Central memory CD8-positive, alpha-beta T cell (primary cell): ENCODE results near the gene POFUT1.
"Not testable (repeated sequence)": the region's sequence is repeated elsewhere in the genome, so short reads cannot be mapped to it uniquely, and the experiment has no call there.

Source experiments
- ATAC-seq: fragments of 150-1000 bp; cut with Tn5 transposase; replicated peaks from 2 replicates; pipeline ENCODE4 v1.10.0; 2022; ENCODE audit warnings: mild to moderate bottlenecking, moderate FRiP score, moderate number of reproducible peaks; ENCODE audit not compliant: poor library complexity, severe bottlenecking; ENCODE audit errors: extremely low read depth
- DNase-seq, 2 donors: peaks; one replicate each; pipeline ENCODE4 v3.0.0; 2021; ENCODE audit warnings: low spot score in 2 of 2
- H3K27ac Mint-ChIP-seq: one replicate; pipeline ENCODE4 v1.8.0; 2022; ENCODE audit warnings: low read depth, mild to moderate bottlenecking, moderate library complexity, mixed read lengths
- H3K27me3 Mint-ChIP-seq: one replicate; pipeline ENCODE4 v1.8.0; 2022; ENCODE audit warnings: mixed read lengths
- H3K36me3 Mint-ChIP-seq: one replicate; pipeline ENCODE4 v1.8.0; 2022; ENCODE audit warnings: mild to moderate bottlenecking, moderate library complexity, mixed read lengths; ENCODE audit not compliant: insufficient read depth
- H3K4me1 Mint-ChIP-seq: one replicate; pipeline ENCODE4 v1.8.0; 2022; ENCODE audit warnings: mixed read lengths
- H3K4me3 Mint-ChIP-seq: one replicate; pipeline ENCODE4 v1.8.0; 2022; ENCODE audit warnings: mild to moderate bottlenecking, moderate library complexity, mixed read lengths
- H3K9me3 Mint-ChIP-seq: one replicate; pipeline ENCODE4 v1.8.0; 2022; ENCODE audit warnings: mixed read lengths

Gene POFUT1

GRCh38 chr20:32252189-32252588 lies 44.5 kb downstream of the POFUT1 start:
- no peak for DNase-seq
- H3K4me1 Mint-ChIP-seq: peaks cover 14% of the 10 kb centered on the region
- H3K9me3 Mint-ChIP-seq: no peaks in the 10 kb centered on the region
- H3K27ac Mint-ChIP-seq: no peak overlapping the region
- H3K27me3 Mint-ChIP-seq: no peaks in the 10 kb centered on the region
- no peaks in the 10 kb centered on the region for H3K36me3 Mint-ChIP-seq
- H3K4me3 Mint-ChIP-seq: no peak overlapping the region
- ATAC-seq: no peak

DNA sequence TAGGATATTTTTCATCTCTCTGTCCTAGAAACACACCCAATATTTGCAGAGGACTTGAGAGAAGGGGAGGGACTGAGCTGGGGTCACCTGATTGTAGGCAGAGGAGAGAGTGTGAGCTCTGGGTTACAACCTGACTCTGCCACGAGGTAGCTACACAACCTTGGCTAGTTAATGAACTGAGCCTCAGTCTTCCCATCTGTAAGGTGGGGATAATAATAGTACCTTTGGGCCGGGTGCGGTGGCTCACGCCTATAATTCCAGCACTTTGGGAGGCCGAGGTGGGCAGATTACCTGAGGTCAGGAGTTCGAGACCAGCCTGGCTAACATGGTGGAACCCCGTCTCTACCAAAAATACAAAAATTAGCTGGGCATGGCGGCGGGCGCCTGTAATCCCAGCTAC lies 53.3 kb downstream of the POFUT1 start:
- not testable (repeated sequence) for H3K27ac Mint-ChIP-seq, H3K36me3 Mint-ChIP-seq, H3K4me3 Mint-ChIP-seq, DNase-seq, H3K9me3 Mint-ChIP-seq, H3K27me3 Mint-ChIP-seq, ATAC-seq, H3K4me1 Mint-ChIP-seq

GRCh38 chr20:32261644-32262043 lies 54.0 kb downstream of the POFUT1 start:
- ATAC-seq: no peak

DNA sequence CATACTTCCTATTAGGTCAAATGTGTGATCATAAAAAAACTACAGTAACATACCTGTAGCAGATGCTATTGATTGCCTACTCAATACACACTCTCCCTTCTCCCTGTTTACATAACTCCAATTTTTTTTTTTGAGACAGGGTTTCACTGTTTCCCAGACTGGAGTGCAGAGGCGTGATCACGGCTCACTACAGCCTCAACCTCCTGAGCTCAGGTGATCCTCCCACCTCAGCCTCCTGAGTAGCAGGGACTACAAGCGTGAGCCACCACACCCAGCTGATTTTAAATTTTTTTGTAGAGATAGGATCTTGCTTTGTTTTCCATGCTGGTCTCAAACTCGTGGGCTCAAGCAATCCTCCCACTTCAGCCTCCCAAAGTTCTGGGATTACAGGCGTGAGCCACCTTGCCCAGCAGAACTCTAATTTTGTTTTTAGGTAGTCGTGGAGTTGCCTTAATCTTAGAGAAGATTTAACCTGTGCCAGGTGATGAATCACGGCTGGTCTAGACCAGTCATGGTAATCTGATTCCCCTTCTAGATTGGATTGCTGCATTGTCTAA lies 55.8 kb downstream of the POFUT1 start:
- ATAC-seq (no peak), DNase-seq (no peak)
- Mint-ChIP-seq H3K27ac (no peak overlapping the region), H3K27me3 (no peaks in the 10 kb centered on the region), H3K4me1 (no peaks in the 10 kb centered on the region), H3K9me3 (no peaks in the 10 kb centered on the region), H3K4me3 (no peak overlapping the region), H3K36me3 (no peaks in the 10 kb centered on the region)

More at GRCh38 chr20:32261644-32262043, 54.0 kb downstream of the POFUT1 start:
- H3K4me1 Mint-ChIP-seq: no peaks in the 10 kb centered on the region
- no peak for DNase-seq
- no peak overlapping the region for H3K27ac Mint-ChIP-seq
- H3K4me3 Mint-ChIP-seq: no peak overlapping the region
- no peaks in the 10 kb centered on the region for H3K36me3 Mint-ChIP-seq
- H3K9me3 Mint-ChIP-seq: no peaks in the 10 kb centered on the region
- no peaks in the 10 kb centered on the region for H3K27me3 Mint-ChIP-seq

DNA sequence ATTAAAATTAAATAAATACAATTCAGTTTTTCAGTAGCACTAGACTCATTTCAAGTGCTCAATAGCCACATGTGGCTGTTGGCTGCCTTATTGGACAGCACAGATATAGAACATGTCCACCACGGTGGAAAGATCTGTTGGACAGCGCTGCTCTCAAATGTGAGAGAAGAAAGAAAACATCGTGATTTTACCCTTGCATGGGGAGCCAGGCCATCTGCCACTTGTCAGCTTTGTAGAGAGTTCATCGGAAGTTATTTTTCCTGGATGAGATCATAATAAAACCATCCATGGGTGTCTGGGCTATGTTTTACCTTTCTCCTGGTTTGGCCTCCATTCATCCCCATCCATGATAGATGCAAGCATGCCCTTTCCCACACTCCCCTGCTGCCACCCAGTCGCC lies 63.9 kb downstream of the POFUT1 start:
- DNase-seq: no peak
- Mint-ChIP-seq H3K9me3 (no peaks in the 10 kb centered on the region), H3K36me3 (peaks cover 7% of the 10 kb centered on the region), H3K27me3 (no peaks in the 10 kb centered on the region), H3K4me3 (no peak overlapping the region), H3K4me1 (peaks cover 12% of the 10 kb centered on the region), H3K27ac (no peak overlapping the region)
- no peak for ATAC-seq

- Mint-ChIP-seq H3K27ac (no peak overlapping the region), H3K9me3 (no peaks in the 10 kb centered on the region), H3K36me3 (peaks cover 15% of the 10 kb centered on the region), H3K27me3 (no peaks in the 10 kb centered on the region), H3K4me3 (no peak overlapping the region), H3K4me1 (peaks cover 26% of the 10 kb centered on the region)
- ATAC-seq (no peak), DNase-seq (no peak)
Measured at GRCh38 chr20:32274359-32274758, 66.7 kb downstream of the POFUT1 start.

DNA sequence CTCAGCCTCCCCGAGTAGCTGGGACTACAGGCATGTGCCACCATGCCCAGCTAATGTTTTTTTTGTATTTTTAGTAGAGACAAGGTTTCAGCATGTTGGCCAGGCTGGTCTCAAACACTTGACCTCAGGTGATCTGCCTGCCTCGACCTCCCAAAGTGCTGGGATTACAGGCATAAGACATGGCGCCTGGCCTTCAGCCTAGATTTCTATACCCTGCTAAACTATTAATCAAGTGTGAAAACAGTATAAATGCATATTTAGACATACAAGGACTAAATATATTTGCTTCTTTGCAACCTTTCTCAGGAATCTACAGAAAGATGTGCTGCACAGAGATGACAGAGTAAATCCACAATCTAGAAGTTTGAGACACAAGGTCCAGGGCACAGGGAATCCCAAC lies 67.5 kb downstream of the POFUT1 start:
- DNase-seq, H3K27ac Mint-ChIP-seq, ATAC-seq, H3K9me3 Mint-ChIP-seq, H3K27me3 Mint-ChIP-seq: not testable (repeated sequence)
- peaks cover 26% of the 10 kb centered on the region for H3K4me1 Mint-ChIP-seq
- H3K36me3 Mint-ChIP-seq: peaks cover 21% of the 10 kb centered on the region
- H3K4me3 Mint-ChIP-seq: peak overlapping the region; percentile 38

DNA sequence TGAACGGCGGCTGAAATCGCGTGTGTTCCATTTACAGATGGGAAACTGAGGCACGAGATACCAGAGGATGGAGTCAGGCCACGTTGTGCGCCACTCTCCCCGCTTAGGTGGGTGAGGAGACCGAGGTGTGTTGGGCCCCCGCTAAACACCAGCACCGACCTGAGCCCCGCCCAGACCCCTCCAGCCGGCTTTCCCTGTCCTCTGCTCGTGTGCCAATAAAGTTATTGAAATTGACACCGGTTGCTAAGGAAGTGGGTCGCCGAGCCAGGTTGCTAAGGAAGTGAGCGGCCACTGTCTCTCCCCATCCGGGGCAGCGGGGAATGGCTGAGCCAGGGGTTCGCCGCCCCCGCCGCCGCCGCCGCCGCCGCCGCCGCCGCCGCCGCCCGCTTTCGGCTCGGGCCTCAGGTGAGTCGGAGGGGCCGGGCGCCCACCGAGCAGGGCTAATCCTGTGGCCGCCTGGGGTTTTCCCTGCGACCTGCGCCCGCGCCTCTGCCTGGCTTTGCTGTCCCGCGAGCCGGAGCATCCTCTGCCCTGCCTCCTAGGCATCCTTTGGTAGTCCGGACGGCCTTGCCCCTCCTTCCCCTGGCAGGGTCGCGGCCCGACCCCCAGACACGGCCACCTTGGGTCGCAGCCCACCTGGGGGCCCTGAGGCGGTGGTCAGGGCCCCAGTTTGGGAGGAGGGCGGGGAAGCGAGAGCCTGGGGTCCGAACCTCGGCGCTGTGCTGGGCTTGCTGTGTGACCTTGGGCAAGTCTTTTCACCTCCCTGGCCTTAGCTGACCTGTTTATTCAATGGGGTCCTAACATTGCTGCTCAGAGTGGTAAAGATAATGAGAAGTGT lies 69.9 kb downstream of the POFUT1 start, which contains the start of gene KIF3B:
KIF3B (plus strand) TSS at position 291 of the 838 bp plus-strand sequence. CDS start 32,127 bp downstream, outside the sequence.
- H3K4me1 Mint-ChIP-seq: peaks cover 33% of the 10 kb centered on the region
- H3K9me3 Mint-ChIP-seq: no peaks in the 10 kb centered on the region
- H3K36me3 Mint-ChIP-seq: peaks cover 19% of the 10 kb centered on the region
- ATAC-seq (peak; percentile 96), DNase-seq (peak; percentile 62 to 80)
- peak within 1 kb of the TSS; percentile 83 for H3K4me3 Mint-ChIP-seq
- peak within 1 kb of the TSS; percentile 80 for H3K27ac Mint-ChIP-seq
- H3K27me3 Mint-ChIP-seq: no peaks in the 10 kb centered on the region

DNA sequence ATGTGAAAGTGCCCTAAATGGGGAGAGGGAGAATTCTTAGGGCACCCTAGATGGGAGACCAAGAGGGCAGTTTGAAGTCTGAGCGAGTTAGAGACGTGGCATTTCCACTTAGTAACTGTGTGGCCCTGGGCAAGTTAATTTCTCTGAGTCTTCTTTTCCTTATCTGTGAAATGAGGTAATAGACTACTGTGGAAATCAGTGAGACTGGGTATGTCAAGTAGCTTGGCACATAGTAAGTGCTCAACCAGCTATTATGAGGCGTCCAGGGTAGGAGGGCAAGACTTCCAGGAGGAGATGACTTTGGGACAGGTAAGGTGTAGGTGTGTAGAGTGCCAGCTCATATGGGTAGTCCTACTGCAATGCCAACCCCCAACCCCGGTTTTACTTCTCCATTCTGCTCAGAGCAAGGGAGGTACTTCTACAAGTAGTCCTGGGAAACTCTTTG lies 70.5 kb downstream of the POFUT1 start:
- H3K27ac Mint-ChIP-seq: peak overlapping the region; percentile 80
- H3K9me3 Mint-ChIP-seq: no peaks in the 10 kb centered on the region
- no peak for DNase-seq
- H3K4me3 Mint-ChIP-seq: peak overlapping the region; percentile 83
- ATAC-seq: peak; percentile 33
- H3K36me3 Mint-ChIP-seq: peaks cover 19% of the 10 kb centered on the region
- H3K27me3 Mint-ChIP-seq: no peaks in the 10 kb centered on the region
- peaks cover 33% of the 10 kb centered on the region for H3K4me1 Mint-ChIP-seq

DNA sequence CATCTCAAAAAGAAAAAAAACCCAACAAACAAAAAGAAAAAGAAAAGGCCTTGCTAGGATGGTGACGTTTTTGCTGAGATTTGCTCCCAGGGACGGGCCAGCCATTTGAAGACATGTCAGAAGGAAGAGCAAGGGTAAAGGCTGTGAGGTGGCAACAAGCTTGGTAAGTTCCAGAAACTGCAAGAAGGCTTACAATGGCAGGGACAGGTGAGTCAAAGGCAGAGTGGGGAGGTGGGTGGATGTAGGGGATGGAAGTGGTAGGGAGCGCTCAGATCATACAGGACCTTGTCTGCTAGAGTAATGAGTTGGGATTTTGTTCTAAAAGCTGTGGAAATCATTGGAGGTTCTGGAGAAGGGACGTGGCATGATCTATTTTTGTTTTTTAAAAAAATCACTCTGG lies 74.0 kb downstream of the POFUT1 start:
- no peak for DNase-seq
- peaks cover 16% of the 10 kb centered on the region for H3K36me3 Mint-ChIP-seq
- peaks cover 49% of the 10 kb centered on the region for H3K4me1 Mint-ChIP-seq
- H3K4me3 Mint-ChIP-seq: no peak overlapping the region
- no peaks in the 10 kb centered on the region for H3K27me3 Mint-ChIP-seq
- H3K27ac Mint-ChIP-seq: peak overlapping the region; percentile 30
- ATAC-seq: no peak
- no peaks in the 10 kb centered on the region for H3K9me3 Mint-ChIP-seq

DNA sequence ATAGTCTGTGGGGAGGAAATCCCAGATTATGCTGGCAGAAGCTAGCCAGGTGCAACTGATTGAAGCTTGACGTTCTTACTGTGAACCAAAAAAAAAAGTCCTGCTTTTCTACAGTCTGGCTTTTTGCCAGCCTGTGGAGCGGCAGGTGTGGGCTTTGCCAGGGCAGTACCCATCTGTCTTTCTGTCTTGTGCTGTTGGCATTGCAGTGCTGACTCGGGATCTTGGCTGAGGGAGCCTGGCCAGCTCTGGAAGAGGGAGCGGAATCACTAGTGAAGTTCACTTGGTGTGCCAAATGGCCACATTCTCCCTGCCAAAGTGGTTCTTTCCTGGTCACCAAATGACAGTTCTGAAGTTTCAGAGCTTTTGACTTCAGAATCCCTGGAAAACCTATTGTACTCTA lies 74.8 kb downstream of the POFUT1 start:
- H3K4me1 Mint-ChIP-seq: peaks cover 44% of the 10 kb centered on the region
- DNase-seq (no peak), ATAC-seq (no peak)
- peaks cover 11% of the 10 kb centered on the region for H3K36me3 Mint-ChIP-seq
- no peaks in the 10 kb centered on the region for H3K9me3 Mint-ChIP-seq
- no peak overlapping the region for H3K27ac Mint-ChIP-seq
- no peaks in the 10 kb centered on the region for H3K27me3 Mint-ChIP-seq
- no peak overlapping the region for H3K4me3 Mint-ChIP-seq

DNA sequence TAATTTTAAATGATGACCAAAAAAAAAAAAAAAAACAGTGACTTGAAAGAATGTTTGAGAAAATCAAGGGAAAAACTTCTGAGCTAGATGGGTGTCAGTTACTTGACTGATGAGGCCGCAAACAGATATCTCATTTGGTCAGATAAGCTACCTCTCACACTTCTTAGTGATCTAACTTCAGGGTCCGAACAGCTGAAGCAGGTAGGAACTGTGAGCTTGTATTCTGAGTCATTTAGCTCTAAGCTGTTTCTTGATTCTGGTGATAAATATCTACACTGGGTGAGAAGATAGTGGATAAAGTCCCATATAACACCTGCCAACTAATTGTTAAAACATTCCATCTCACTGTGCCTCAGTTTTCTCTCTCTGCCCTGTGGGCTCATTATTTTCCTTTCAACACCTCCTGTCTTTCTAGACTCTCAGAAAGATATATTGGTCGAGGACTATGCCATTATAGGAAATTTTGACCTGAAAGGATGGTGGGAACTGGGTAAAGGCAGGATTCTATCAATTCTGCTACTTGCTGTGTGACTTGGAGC lies 77.5 kb downstream of the POFUT1 start:
- no peak for DNase-seq
- H3K9me3 Mint-ChIP-seq: no peaks in the 10 kb centered on the region
- ATAC-seq: no peak
- H3K27me3 Mint-ChIP-seq: no peaks in the 10 kb centered on the region
- H3K4me1 Mint-ChIP-seq: peaks cover 35% of the 10 kb centered on the region
- H3K36me3 Mint-ChIP-seq: peaks cover 2% of the 10 kb centered on the region
- H3K27ac Mint-ChIP-seq: peak overlapping the region; percentile 87
- peak overlapping the region; percentile 66 for H3K4me3 Mint-ChIP-seq
